Erythroblast (primary cell): Measurements from ENCODE around the gene HDHD5.

Experiments used
- GATA1 ChIP-seq: IDR thresholded peaks from 2 replicates; pipeline ENCODE4 v1.6.1; 2011; ENCODE audit warnings: low read depth, mild to moderate bottlenecking, control low read depth, low read length, moderate library complexity
- POLR2A ChIP-seq: IDR thresholded peaks from 2 replicates; pipeline ENCODE4 v1.6.1; 2011; ENCODE audit warnings: mild to moderate bottlenecking, low read length

DNA sequence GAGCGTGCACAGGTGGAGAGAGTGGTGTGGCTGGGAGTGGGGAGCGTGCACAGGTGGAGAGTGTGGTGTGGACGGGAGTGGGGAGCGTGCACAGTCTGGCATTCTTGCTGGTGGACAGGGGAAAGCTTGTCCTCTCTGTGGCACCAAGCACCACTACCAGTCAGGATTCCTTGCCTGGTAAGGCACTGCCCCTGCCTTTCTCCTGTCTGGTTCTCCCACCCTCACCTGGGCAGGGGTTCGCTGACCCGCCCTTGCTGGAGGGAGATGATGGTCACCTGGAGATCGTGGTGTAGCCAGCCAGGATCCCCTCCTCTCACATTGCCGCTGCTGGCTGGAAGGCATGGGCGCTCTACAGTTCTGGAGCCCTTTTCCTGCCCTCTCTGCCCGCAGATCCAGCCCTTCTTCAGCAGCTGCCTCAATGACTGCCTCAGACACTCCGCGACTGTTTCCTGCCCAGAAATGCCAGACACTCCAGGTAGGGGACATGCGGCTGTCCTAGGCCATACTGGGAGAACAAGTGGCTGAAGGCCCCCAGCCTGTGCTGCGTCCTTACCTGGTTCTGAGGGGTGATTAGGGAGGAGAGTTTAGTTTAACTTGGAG lies 54.6 kb downstream of the HDHD5 start:
- TF ChIP-seq POLR2A, result no peak
- TF ChIP-seq GATA1, result no peak
